Measurements from ENCODE around the gene TNIP1. TPM values are rescaled to one million over a fixed set of nuclear protein-coding genes. Genes with fewer than 3 reads are reported as not detected.

Gene TNIP1
- polyA plus RNA-seq, 1 of the 3 experiments (the other 2 are of a cell fraction), result 46.2 TPM

DNA sequence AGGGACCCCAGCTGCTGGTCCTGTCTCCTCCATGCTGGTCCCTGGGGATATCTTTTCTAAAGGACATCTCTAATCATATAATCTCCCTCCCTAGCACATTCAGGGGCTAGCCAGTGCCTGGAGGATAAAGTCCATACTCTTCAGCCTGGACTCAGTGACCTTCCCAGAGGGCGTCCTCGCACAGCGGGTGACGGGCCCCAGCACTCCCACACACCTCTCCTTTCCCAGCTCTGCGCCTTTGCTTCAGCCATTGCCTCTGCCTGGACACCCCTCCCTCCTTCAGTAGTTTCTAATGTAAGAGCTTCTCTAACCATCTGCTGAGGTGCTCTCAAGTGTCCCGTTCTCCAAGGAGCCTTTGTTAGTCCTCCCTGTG lies 15.2 kb upstream of the TNIP1 start:
- no peaks in the 10 kb centered on the region for H4K20me1 ChIP-seq (ENCODE audit: insufficient read depth)
- 97% methylated on average over 6 of the region's 6 CpGs for WGBS (ENCODE audit: low lambda C conversion rate)
- H3F3A ChIP-seq (replicated peaks; ENCODE audit: insufficient read depth), result peaks cover 21% of the 10 kb centered on the region
- no peak for DNase-seq
- H3K79me2 ChIP-seq (ENCODE audit: insufficient read depth), result no peaks in the 10 kb centered on the region
- no peak overlapping the region for H2AFZ ChIP-seq (ENCODE audit: low read depth)
- H3K4me2 ChIP-seq, result no peak overlapping the region
- ChIA-PET POLR2A (interaction anchor here (1.0 kb wide), 1 partner anchor 14 kb away, joined by 4 read pairs; no protein-coding TSS in a partner anchor), CTCF (interaction anchor here (1.8 to 2.0 kb wide), 3 partner anchors 19 to 48 kb away, joined by 6 to 19 read pairs (median 8); no protein-coding TSS in a partner anchor)
- TF ChIP-seq EZH2phosphoT487 (IDR thresholded peaks at IDR 0.05; ENCODE audit: borderline replicate concordance, low read depth), result no peak
- TF ChIP-seq RAD21 (IDR thresholded peaks at IDR 0.05; ENCODE audit: low read length), result no peak
- no peak for TF ChIP-seq TAF1 (IDR thresholded peaks at IDR 0.05; ENCODE audit: borderline replicate concordance, low read depth, low read length)
- no peak for TF ChIP-seq POLR2AphosphoS5 (IDR thresholded peaks at IDR 0.05; ENCODE audit: low read depth, low read length)
- TF ChIP-seq RXRA (IDR thresholded peaks at IDR 0.05; ENCODE audit: borderline replicate concordance, low read depth), result no peak
- no peak for TF ChIP-seq MEF2A (IDR thresholded peaks at IDR 0.05; ENCODE audit: borderline replicate concordance, low read depth)
- no peak for TF ChIP-seq FOSL2 (IDR thresholded peaks at IDR 0.05; ENCODE audit: borderline replicate concordance, low read depth)
- TF ChIP-seq, protein P1, sequence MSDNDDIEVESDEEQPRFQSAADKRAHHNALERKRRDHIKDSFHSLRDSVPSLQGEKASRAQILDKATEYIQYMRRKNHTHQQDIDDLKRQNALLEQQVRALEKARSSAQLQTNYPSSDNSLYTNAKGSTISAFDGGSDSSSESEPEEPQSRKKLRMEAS (IDR thresholded peaks at IDR 0.05; ENCODE audit: low read depth), result no peak
- no peak for TF ChIP-seq RCOR1 (IDR thresholded peaks at IDR 0.05; ENCODE audit: low read length)
- no peak for TF ChIP-seq GATA2 (CRISPR knock-in tag; IDR thresholded peaks at IDR 0.05)
- TF ChIP-seq, protein P2, sequence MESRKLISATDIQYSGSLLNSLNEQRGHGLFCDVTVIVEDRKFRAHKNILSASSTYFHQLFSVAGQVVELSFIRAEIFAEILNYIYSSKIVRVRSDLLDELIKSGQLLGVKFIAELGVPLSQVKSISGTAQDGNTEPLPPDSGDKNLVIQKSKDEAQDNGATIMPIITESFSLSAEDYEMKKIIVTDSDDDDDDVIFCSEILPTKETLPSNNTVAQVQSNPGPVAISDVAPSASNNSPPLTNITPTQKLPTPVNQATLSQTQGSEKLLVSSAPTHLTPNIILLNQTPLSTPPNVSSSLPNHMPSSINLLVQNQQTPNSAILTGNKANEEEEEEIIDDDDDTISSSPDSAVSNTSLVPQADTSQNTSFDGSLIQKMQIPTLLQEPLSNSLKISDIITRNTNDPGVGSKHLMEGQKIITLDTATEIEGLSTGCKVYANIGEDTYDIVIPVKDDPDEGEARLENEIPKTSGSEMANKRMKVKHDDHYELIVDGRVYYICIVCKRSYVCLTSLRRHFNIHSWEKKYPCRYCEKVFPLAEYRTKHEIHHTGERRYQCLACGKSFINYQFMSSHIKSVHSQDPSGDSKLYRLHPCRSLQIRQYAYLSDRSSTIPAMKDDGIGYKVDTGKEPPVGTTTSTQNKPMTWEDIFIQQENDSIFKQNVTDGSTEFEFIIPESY (IDR thresholded peaks at IDR 0.05; ENCODE audit: borderline replicate concordance, low read depth), result no peak
- TF ChIP-seq ELF1 (IDR thresholded peaks at IDR 0.05), result no peak
- TF ChIP-seq TEAD4 (IDR thresholded peaks at IDR 0.05; ENCODE audit: borderline replicate concordance, insufficient read depth), result no peak
- TF ChIP-seq, protein P3, sequence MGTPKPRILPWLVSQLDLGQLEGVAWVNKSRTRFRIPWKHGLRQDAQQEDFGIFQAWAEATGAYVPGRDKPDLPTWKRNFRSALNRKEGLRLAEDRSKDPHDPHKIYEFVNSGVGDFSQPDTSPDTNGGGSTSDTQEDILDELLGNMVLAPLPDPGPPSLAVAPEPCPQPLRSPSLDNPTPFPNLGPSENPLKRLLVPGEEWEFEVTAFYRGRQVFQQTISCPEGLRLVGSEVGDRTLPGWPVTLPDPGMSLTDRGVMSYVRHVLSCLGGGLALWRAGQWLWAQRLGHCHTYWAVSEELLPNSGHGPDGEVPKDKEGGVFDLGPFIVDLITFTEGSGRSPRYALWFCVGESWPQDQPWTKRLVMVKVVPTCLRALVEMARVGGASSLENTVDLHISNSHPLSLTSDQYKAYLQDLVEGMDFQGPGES (IDR thresholded peaks at IDR 0.05; ENCODE audit: low read depth, low read length), result no peak
- TF ChIP-seq, protein P4, sequence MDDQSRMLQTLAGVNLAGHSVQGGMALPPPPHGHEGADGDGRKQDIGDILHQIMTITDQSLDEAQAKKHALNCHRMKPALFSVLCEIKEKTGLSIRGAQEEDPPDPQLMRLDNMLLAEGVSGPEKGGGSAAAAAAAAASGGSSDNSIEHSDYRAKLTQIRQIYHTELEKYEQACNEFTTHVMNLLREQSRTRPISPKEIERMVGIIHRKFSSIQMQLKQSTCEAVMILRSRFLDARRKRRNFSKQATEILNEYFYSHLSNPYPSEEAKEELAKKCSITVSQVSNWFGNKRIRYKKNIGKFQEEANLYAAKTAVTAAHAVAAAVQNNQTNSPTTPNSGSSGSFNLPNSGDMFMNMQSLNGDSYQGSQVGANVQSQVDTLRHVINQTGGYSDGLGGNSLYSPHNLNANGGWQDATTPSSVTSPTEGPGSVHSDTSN (IDR thresholded peaks at IDR 0.05), result no peak
- no peak for TF ChIP-seq MXI1 (IDR thresholded peaks at IDR 0.05; ENCODE audit: low read depth, low read length)
- no peak for TF ChIP-seq NRF1 (IDR thresholded peaks at IDR 0.05; ENCODE audit: low read depth, low read length)
- TF ChIP-seq, protein P5, sequence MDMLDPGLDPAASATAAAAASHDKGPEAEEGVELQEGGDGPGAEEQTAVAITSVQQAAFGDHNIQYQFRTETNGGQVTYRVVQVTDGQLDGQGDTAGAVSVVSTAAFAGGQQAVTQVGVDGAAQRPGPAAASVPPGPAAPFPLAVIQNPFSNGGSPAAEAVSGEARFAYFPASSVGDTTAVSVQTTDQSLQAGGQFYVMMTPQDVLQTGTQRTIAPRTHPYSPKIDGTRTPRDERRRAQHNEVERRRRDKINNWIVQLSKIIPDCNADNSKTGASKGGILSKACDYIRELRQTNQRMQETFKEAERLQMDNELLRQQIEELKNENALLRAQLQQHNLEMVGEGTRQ (IDR thresholded peaks at IDR 0.05; ENCODE audit: borderline replicate concordance, low read depth, low read length), result no peak
- TF ChIP-seq NFIC (IDR thresholded peaks at IDR 0.05; ENCODE audit: borderline replicate concordance), result no peak
- TF ChIP-seq, protein P6, sequence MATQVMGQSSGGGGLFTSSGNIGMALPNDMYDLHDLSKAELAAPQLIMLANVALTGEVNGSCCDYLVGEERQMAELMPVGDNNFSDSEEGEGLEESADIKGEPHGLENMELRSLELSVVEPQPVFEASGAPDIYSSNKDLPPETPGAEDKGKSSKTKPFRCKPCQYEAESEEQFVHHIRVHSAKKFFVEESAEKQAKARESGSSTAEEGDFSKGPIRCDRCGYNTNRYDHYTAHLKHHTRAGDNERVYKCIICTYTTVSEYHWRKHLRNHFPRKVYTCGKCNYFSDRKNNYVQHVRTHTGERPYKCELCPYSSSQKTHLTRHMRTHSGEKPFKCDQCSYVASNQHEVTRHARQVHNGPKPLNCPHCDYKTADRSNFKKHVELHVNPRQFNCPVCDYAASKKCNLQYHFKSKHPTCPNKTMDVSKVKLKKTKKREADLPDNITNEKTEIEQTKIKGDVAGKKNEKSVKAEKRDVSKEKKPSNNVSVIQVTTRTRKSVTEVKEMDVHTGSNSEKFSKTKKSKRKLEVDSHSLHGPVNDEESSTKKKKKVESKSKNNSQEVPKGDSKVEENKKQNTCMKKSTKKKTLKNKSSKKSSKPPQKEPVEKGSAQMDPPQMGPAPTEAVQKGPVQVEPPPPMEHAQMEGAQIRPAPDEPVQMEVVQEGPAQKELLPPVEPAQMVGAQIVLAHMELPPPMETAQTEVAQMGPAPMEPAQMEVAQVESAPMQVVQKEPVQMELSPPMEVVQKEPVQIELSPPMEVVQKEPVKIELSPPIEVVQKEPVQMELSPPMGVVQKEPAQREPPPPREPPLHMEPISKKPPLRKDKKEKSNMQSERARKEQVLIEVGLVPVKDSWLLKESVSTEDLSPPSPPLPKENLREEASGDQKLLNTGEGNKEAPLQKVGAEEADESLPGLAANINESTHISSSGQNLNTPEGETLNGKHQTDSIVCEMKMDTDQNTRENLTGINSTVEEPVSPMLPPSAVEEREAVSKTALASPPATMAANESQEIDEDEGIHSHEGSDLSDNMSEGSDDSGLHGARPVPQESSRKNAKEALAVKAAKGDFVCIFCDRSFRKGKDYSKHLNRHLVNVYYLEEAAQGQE (IDR thresholded peaks at IDR 0.05; ENCODE audit: low read depth, low read length), result no peak
- no peaks in the 10 kb centered on the region for H3K27me3 ChIP-seq (ENCODE audit: insufficient read depth)
- H3K9me3 ChIP-seq, result no peaks in the 10 kb centered on the region
- H3K27ac ChIP-seq (ENCODE audit: low read depth in 2 of 2, low read length in 1 of 2), result no peak overlapping the region; a peak in 1 of 4 replicates
- H3K36me3 ChIP-seq (replicated peaks in 1 of 2; ENCODE audit: control insufficient read depth in 1 of 2, insufficient read depth in 2 of 2, low read length in 1 of 2), result no peaks in the 10 kb centered on the region
- no peak overlapping the region for H3K9ac ChIP-seq
- peaks cover 12 to 23% of the 10 kb centered on the region in 2 experiments; a peak in 3 of 4 replicates for H3K4me1 ChIP-seq (ENCODE audit: control insufficient read depth in 1 of 2, insufficient read depth in 2 of 2, low read depth in 1 of 2, low read length in 1 of 2)
- H3K9me2 ChIP-seq, result no peaks in the 10 kb centered on the region
- H3K4me3 ChIP-seq (ENCODE audit: low read depth in 2 of 2, low read length in 1 of 2), result no peak overlapping the region

Data from SK-N-SH (cell line).